ENCODE data around the gene ULK2.

GRCh38 chr17:19738073-19738449 is 129.7 kb downstream of the ULK2 start:
- no peak for TF ChIP-seq TCF7 (IDR thresholded peaks at IDR 0.05; ENCODE audit: low read depth)
- no peak for TF ChIP-seq MLX (CRISPR knock-in tag; IDR thresholded peaks at IDR 0.05)
- no peak for TF ChIP-seq POLR2A (IDR thresholded peaks at IDR 0.05; ENCODE audit: insufficient read depth in 1 of 2, low read depth in 2 of 2, low read length in 2 of 2)
- no peak for TF ChIP-seq CTCF (CRISPR knock-in tag; IDR thresholded peaks at IDR 0.05)
- TF ChIP-seq ADNP (CRISPR knock-in tag; IDR thresholded peaks at IDR 0.05), result no peak
- TF ChIP-seq ZNF335 (CRISPR knock-in tag; IDR thresholded peaks at IDR 0.05), result no peak
- TF ChIP-seq IRF1 (CRISPR knock-in tag; IDR thresholded peaks at IDR 0.05; ENCODE audit: low read depth), result no peak

Measured in HepG2 (cell line).